Measurements from ENCODE around the gene SLC16A8. TPM values are rescaled to one million over a fixed set of nuclear protein-coding genes. Genes with fewer than 3 reads are reported as not detected.

SLC16A8 gene
- total and polyA plus RNA-seq, 2 of the 13 experiments (the other 11 are each of a cell fraction or from before 2014, with no cell fraction given): not detected

DNA sequence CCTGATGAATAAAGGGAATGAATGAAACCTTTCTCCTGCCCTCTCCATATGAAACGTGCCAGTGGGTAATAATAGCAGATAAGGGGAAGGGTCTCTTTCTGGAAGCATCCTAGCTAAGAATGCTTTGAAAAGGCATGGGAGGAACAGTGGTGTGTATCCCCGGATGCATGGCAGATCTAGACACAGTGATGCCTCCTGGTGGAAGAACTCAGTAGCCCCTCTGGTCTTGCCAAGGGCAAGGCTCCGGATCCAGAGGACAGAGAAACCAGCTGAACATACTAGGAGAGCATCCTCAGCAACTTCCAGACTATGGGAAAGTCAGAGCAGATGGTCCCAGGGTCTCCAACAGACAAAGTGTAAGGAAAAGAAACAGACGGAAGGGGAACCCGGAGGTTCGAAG, 20.1 kb upstream of the SLC16A8 start:
- 93% methylated on average over 6 of the region's 6 CpGs for WGBS (ENCODE audit: low lambda C conversion rate)
- no peak for DNase-seq (ENCODE audit: low spot score)
- no peak overlapping the region for H3K9ac ChIP-seq (ENCODE audit: insufficient read depth, low read depth, low read length)
- H3K27me3 ChIP-seq (ENCODE audit: control insufficient read depth in 1 of 2, insufficient read depth in 2 of 2, low read length in 2 of 2): no peaks in the 10 kb centered on the region
- no peak overlapping the region for H3K4me2 ChIP-seq (ENCODE audit: low read depth, low read length)
- no peak overlapping the region for H3K27ac ChIP-seq (ENCODE audit: extremely low read length, insufficient read depth, low read length)
- CTCF ChIA-PET (ENCODE audit: low intra/inter-chr PET ratio, low total read pairs): no interaction called here
- TF ChIP-seq, protein P1, sequence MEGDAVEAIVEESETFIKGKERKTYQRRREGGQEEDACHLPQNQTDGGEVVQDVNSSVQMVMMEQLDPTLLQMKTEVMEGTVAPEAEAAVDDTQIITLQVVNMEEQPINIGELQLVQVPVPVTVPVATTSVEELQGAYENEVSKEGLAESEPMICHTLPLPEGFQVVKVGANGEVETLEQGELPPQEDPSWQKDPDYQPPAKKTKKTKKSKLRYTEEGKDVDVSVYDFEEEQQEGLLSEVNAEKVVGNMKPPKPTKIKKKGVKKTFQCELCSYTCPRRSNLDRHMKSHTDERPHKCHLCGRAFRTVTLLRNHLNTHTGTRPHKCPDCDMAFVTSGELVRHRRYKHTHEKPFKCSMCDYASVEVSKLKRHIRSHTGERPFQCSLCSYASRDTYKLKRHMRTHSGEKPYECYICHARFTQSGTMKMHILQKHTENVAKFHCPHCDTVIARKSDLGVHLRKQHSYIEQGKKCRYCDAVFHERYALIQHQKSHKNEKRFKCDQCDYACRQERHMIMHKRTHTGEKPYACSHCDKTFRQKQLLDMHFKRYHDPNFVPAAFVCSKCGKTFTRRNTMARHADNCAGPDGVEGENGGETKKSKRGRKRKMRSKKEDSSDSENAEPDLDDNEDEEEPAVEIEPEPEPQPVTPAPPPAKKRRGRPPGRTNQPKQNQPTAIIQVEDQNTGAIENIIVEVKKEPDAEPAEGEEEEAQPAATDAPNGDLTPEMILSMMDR (CRISPR knock-in tag; IDR thresholded peaks at IDR 0.05): peak; percentile 48
- TF ChIP-seq HDAC1 (CRISPR knock-in tag; IDR thresholded peaks at IDR 0.05) (no peak), SMC3 (IDR thresholded peaks at IDR 0.05; ENCODE audit: low read length) (peak; percentile 16; the same call in 1 of the 2 replicates), STAG1 (CRISPR knock-in tag; IDR thresholded peaks at IDR 0.05) (peak; percentile 12; the same call in 1 of the 2 replicates), FOXA1 (IDR thresholded peaks at IDR 0.05) (no peak), FOXA1 (CRISPR knock-in tag; IDR thresholded peaks at IDR 0.05) (no peak)
- in situ Hi-C loops (cut with HindIII; ENCODE audit: extremely low pct_ligation_motif_present, low pct_unique_long_range_greater_than_20kb) (no loop called here), intact Hi-C loops (cut with micrococcal nuclease; ENCODE audit: unreplicated experiment) (no loop called here)
- POLR2A ChIA-PET: no interaction called here
- FAIRE-seq: no peak
- H3K9me3 ChIP-seq (ENCODE audit: low read length): no peaks in the 10 kb centered on the region
- no TSS peak for BruUV-seq (replicated peaks)
- no peak overlapping the region for H2AFZ ChIP-seq (ENCODE audit: low read length)
- H4K20me1 ChIP-seq (ENCODE audit: insufficient read depth, low read length): no peaks in the 10 kb centered on the region; the same call in 1 of the 2 replicates
- no peak overlapping the region for H3K4me3 ChIP-seq (replicated peaks in 1 of 3; ENCODE audit: insufficient read depth in 1 of 3, low read depth in 2 of 3, low read length in 3 of 3)
- H3K79me2 ChIP-seq (ENCODE audit: insufficient read depth, low read length): no peaks in the 10 kb centered on the region
- peaks cover 2 to 15% of the 10 kb centered on the region in 2 experiments; a peak in 2 of 5 replicates for H3K36me3 ChIP-seq (replicated peaks in 1 of 2; ENCODE audit: control insufficient read depth in 1 of 2, insufficient read depth in 2 of 2, low read length in 2 of 2)
- peaks cover 25% of the 10 kb centered on the region for H3K4me1 ChIP-seq (ENCODE audit: insufficient read depth, low read length)
- ATAC-seq: no peak

DNA sequence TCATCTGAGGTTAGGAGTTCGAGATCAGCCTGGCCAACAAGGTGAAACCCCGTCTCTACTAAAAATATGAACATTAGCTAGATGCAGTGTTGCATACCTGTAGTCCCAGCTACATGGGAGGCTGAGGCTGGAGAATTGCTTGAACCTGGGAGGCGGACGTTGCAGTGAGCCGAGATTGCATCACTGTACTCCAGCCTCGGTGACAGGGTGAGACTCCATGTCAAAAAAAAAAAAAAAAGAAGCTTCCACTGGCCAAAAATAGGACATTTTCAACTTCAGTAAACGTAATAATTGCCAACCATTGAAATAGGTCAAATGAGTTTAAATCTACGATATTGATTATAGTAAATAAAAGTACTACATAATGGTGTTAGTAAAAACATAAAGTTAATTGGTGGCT, 19.7 kb upstream of the SLC16A8 start:
- WGBS (ENCODE audit: low lambda C conversion rate): 85% methylated on average over 8 of the region's 8 CpGs
- in situ Hi-C loops (cut with HindIII; ENCODE audit: extremely low pct_ligation_motif_present, low pct_unique_long_range_greater_than_20kb): no loop called here
- CTCF ChIA-PET (ENCODE audit: low intra/inter-chr PET ratio, low total read pairs): no interaction called here
- no TSS peak for BruUV-seq (replicated peaks)
- H3K9me3 ChIP-seq (ENCODE audit: low read length): no peaks in the 10 kb centered on the region
- no peaks in the 10 kb centered on the region for H3K27me3 ChIP-seq (ENCODE audit: control insufficient read depth in 1 of 2, insufficient read depth in 2 of 2, low read length in 2 of 2)
- DNase-seq (ENCODE audit: low spot score) (no peak), ATAC-seq (no peak), FAIRE-seq (no peak)
- H3K27ac ChIP-seq (ENCODE audit: extremely low read length, insufficient read depth, low read length): no peak overlapping the region
- no peak overlapping the region for H3K9ac ChIP-seq (ENCODE audit: insufficient read depth, low read depth, low read length)
- peaks cover 2 to 15% of the 10 kb centered on the region in 2 experiments; a peak in 2 of 5 replicates for H3K36me3 ChIP-seq (replicated peaks in 1 of 2; ENCODE audit: control insufficient read depth in 1 of 2, insufficient read depth in 2 of 2, low read length in 2 of 2)
- peaks cover 21% of the 10 kb centered on the region for H3K4me1 ChIP-seq (ENCODE audit: insufficient read depth, low read length)
- H4K20me1 ChIP-seq (ENCODE audit: insufficient read depth, low read length): no peaks in the 10 kb centered on the region; the same call in 1 of the 2 replicates
- POLR2A ChIA-PET: no interaction called here
- no peak overlapping the region for H2AFZ ChIP-seq (ENCODE audit: low read length)
- H3K79me2 ChIP-seq (ENCODE audit: insufficient read depth, low read length): no peaks in the 10 kb centered on the region
- no peak overlapping the region for H3K4me3 ChIP-seq (replicated peaks in 1 of 3; ENCODE audit: insufficient read depth in 1 of 3, low read depth in 2 of 3, low read length in 3 of 3)
- H3K4me2 ChIP-seq (ENCODE audit: low read depth, low read length): no peak overlapping the region
- intact Hi-C loops (cut with micrococcal nuclease; ENCODE audit: unreplicated experiment): no loop called here
- TF ChIP-seq, protein P2, sequence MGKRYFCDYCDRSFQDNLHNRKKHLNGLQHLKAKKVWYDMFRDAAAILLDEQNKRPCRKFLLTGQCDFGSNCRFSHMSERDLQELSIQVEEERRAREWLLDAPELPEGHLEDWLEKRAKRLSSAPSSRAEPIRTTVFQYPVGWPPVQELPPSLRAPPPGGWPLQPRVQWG (CRISPR knock-in tag; IDR thresholded peaks at IDR 0.05; ENCODE audit: borderline replicate concordance, low read depth): no peak
- TF ChIP-seq, protein P3, sequence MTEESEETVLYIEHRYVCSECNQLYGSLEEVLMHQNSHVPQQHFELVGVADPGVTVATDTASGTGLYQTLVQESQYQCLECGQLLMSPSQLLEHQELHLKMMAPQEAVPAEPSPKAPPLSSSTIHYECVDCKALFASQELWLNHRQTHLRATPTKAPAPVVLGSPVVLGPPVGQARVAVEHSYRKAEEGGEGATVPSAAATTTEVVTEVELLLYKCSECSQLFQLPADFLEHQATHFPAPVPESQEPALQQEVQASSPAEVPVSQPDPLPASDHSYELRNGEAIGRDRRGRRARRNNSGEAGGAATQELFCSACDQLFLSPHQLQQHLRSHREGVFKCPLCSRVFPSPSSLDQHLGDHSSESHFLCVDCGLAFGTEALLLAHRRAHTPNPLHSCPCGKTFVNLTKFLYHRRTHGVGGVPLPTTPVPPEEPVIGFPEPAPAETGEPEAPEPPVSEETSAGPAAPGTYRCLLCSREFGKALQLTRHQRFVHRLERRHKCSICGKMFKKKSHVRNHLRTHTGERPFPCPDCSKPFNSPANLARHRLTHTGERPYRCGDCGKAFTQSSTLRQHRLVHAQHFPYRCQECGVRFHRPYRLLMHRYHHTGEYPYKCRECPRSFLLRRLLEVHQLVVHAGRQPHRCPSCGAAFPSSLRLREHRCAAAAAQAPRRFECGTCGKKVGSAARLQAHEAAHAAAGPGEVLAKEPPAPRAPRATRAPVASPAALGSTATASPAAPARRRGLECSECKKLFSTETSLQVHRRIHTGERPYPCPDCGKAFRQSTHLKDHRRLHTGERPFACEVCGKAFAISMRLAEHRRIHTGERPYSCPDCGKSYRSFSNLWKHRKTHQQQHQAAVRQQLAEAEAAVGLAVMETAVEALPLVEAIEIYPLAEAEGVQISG (CRISPR knock-in tag; IDR thresholded peaks at IDR 0.05): no peak
- TF ChIP-seq NR2C2 (CRISPR knock-in tag; IDR thresholded peaks at IDR 0.05; ENCODE audit: borderline replicate concordance) (no peak), ZNF224 (CRISPR knock-in tag; IDR thresholded peaks at IDR 0.05) (no peak)
- TF ChIP-seq, protein P4, sequence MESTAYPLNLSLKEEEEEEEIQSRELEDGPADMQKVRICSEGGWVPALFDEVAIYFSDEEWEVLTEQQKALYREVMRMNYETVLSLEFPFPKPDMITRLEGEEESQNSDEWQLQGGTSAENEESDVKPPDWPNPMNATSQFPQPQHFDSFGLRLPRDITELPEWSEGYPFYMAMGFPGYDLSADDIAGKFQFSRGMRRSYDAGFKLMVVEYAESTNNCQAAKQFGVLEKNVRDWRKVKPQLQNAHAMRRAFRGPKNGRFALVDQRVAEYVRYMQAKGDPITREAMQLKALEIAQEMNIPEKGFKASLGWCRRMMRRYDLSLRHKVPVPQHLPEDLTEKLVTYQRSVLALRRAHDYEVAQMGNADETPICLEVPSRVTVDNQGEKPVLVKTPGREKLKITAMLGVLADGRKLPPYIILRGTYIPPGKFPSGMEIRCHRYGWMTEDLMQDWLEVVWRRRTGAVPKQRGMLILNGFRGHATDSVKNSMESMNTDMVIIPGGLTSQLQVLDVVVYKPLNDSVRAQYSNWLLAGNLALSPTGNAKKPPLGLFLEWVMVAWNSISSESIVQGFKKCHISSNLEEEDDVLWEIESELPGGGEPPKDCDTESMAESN (CRISPR knock-in tag; conservative IDR thresholded peaks at IDR 0.05): no peak
